Endothelial cell of umbilical vein (primary cell): ENCODE measurements around the gene RASGRF2. TPM values are rescaled to one million over a fixed set of nuclear protein-coding genes. Genes with fewer than 3 reads are reported as not detected.

ENCODE experiments used
- BruUV-seq: library from RNA; stranded (reverse); fragments of 400-500 nt; replicated peaks from 2 replicates; lab custom pipeline; 2021; lab: Mats Ljungman, UMichigan
- CTCF ChIA-PET: fragments of 300-600, 350-600 bp; sonication (Branson Sonifier 250); formaldehyde crosslinking; loops from one replicate; lab custom pipeline; 2021; ENCODE audit warnings: antibody characterized with exemption, inconsistent platforms; lab: Charles Lee
- POLR2A ChIA-PET: fragments of 300-600, 350-600 bp; sonication (Branson Sonifier 250); formaldehyde crosslinking; loops from one replicate; lab custom pipeline; 2021; ENCODE audit warnings: antibody characterized with exemption, inconsistent platforms; lab: Charles Lee
- DNase-seq: peaks from one replicate; pipeline ENCODE4 v3.0.0-alpha.2; 2011; ENCODE audit warnings: low read depth, low spot score
- FAIRE-seq: peaks from 2 replicates; lab custom pipeline; 2011; peaks lifted over from hg19 to GRCh38; lab: Jason Lieb, UNC
- H2AFZ ChIP-seq: 2 replicates; pipeline ENCODE4 v1.6.0; 2012; ENCODE audit warnings: low read depth, low read length, control low read depth, inconsistent platforms
- H3K27ac ChIP-seq: 2 replicates; pipeline ENCODE4 v1.5.1; 2011; ENCODE audit warnings: low read depth, mild to moderate bottlenecking, control low read depth, low read length, moderate library complexity; ENCODE audit not compliant: insufficient read depth
- H3K27me3 ChIP-seq, 2 experiments: 2 replicates each; pipeline versions ENCODE4 v1.6.0 to v1.6.1; 2011; ENCODE audit warnings: low read length in 2 of 2, mixed read lengths in 1 of 2; ENCODE audit not compliant: control insufficient read depth in 2 of 2, insufficient read depth in 2 of 2
- H3K36me3 ChIP-seq, 2 experiments: 2 replicates in 1 of 2; 3 replicates in 1 of 2; pipeline ENCODE4 v1.5.1; 2011; ENCODE audit warnings: low read length in 2 of 2, mild to moderate bottlenecking in 1 of 2, moderate library complexity in 1 of 2; ENCODE audit not compliant: control insufficient read depth in 2 of 2, insufficient read depth in 2 of 2; ENCODE audit errors: extremely low read depth in 1 of 2
- H3K4me1 ChIP-seq: 3 replicates; pipeline ENCODE4 v1.5.1; 2011; ENCODE audit warnings: mild to moderate bottlenecking, low read length; ENCODE audit not compliant: control insufficient read depth, insufficient read depth; ENCODE audit errors: extremely low read depth
- H3K4me2 ChIP-seq: 2 replicates; pipeline ENCODE4 v1.6.1; 2011; ENCODE audit warnings: low read length, control low read depth, mixed read lengths; ENCODE audit not compliant: insufficient read depth
- H3K4me3 ChIP-seq, 3 experiments: fragments of 200-600 bp in 1 of 3; sonication (generic), shearing (Covaris generic) in 1 of 3; replicated peaks in 1 of 3; 2 replicates each; pipeline ENCODE4 v1.5.1; 2011 to 2016; ENCODE audit warnings: control low read depth in 3 of 3, low read length in 3 of 3, mild to moderate bottlenecking in 2 of 3, inconsistent platforms in 1 of 3, low read depth in 1 of 3, moderate library complexity in 1 of 3; ENCODE audit not compliant: insufficient read depth in 1 of 3
- H3K79me2 ChIP-seq: 2 replicates; pipeline ENCODE4 v1.6.0; 2012; ENCODE audit warnings: low read length, inconsistent platforms; ENCODE audit not compliant: control insufficient read depth, insufficient read depth
- H3K9ac ChIP-seq: replicated peaks from 2 replicates; pipeline ENCODE3; 2011; ENCODE audit warnings: low read length, control low read depth; ENCODE audit not compliant: insufficient read depth; ENCODE audit errors: extremely low read depth
- H3K9me1 ChIP-seq: replicated peaks from 3 replicates; pipeline ENCODE4 v1.6.0; 2011; ENCODE audit warnings: mild to moderate bottlenecking, low read length; ENCODE audit not compliant: control insufficient read depth, insufficient read depth; ENCODE audit errors: extremely low read depth
- H3K9me3 ChIP-seq: replicated peaks from 2 replicates; pipeline ENCODE4 v1.5.1; 2012; ENCODE audit warnings: low read length, inconsistent platforms; ENCODE audit not compliant: control insufficient read depth, insufficient read depth
- H4K20me1 ChIP-seq: replicated peaks from 2 replicates; pipeline ENCODE3; 2011; ENCODE audit warnings: mild to moderate bottlenecking, low read length; ENCODE audit not compliant: control insufficient read depth, insufficient read depth; ENCODE audit errors: extremely low read depth
- CTCF ChIP-seq, 2 donors: IDR thresholded peaks; 1 replicate in 1 of 2; 2 replicates in 1 of 2; pipeline ENCODE4 v1.5.1; 2011; ENCODE audit warnings: low read length in 2 of 2, mild to moderate bottlenecking in 2 of 2, moderate library complexity in 2 of 2, control low read depth in 1 of 2, inconsistent platforms in 1 of 2, low read depth in 1 of 2; ENCODE audit not compliant: insufficient read depth in 1 of 2; ENCODE audit errors: extremely low read depth in 1 of 2
- EZH2 ChIP-seq: IDR thresholded peaks from 2 replicates; pipeline ENCODE4 v1.6.1; 2012; ENCODE audit warnings: borderline replicate concordance, low read depth, mild to moderate bottlenecking, moderate library complexity, low read length, inconsistent platforms; ENCODE audit not compliant: severe bottlenecking
- FOS ChIP-seq: IDR thresholded peaks from 2 replicates; pipeline ENCODE4 v1.6.1; 2011; ENCODE audit warnings: mild to moderate bottlenecking, low read length, moderate library complexity, borderline replicate concordance; ENCODE audit not compliant: insufficient read depth
- GATA2 ChIP-seq: IDR thresholded peaks from 2 replicates; pipeline ENCODE4 v1.7.0; 2011; ENCODE audit warnings: low read depth, mild to moderate bottlenecking, moderate library complexity, mixed read lengths, low read length; ENCODE audit not compliant: insufficient read length, insufficient read depth
- JUN ChIP-seq: IDR thresholded peaks from 2 replicates; pipeline ENCODE4 v1.6.1; 2011; ENCODE audit warnings: borderline replicate concordance, low read depth; ENCODE audit not compliant: insufficient read length, insufficient read depth
- MAX ChIP-seq: IDR thresholded peaks from 2 replicates; pipeline ENCODE4 v1.6.1; 2011; ENCODE audit not compliant: insufficient read depth, insufficient read length
- MYC ChIP-seq: IDR thresholded peaks from one replicate; pipeline ENCODE4 v1.6.1; 2011; ENCODE audit warnings: mild to moderate bottlenecking, low read depth, low read length
- POLR2A ChIP-seq: IDR thresholded peaks from 2 replicates; pipeline ENCODE4 v1.6.1; 2012; ENCODE audit warnings: low read depth, mild to moderate bottlenecking, control low read depth, low read length
- POLR2AphosphoS5 ChIP-seq: IDR thresholded peaks from 2 replicates; pipeline ENCODE4 v1.6.1; 2012; ENCODE audit warnings: low read depth, mild to moderate bottlenecking, control low read depth, low read length, moderate library complexity; ENCODE audit not compliant: insufficient read depth
- dilution Hi-C: fragments of 300-500 bp; cut with MboI; formaldehyde crosslinking; loops from one replicate; pipeline ENCODE4 v1.15.0; 2019; ENCODE audit warnings: low sequenced_read_pairs; ENCODE audit not compliant: extremely low pct_ligation_motif_present
- intact Hi-C: fragments of 100-400 bp; cut with micrococcal nuclease; formaldehyde crosslinking; loops from one replicate; pipeline ENCODE4 v1.10.0; 2022
- polyA plus RNA-seq, 4 experiments: library from polyadenylated mRNA; depleted of rRNA in 3 of 4; stranded (reverse) in 3 of 4; unstranded in 1 of 4; fragments of >200 nt; gene quantifications; 2 replicates each; pipeline versions ENCODE4 v1.2.1 to v1.2.3, GENCODE V29; 2011 to 2012; ENCODE audit warnings: missing spikeins in 1 of 4
- total RNA-seq: library from RNA; stranded (reverse); gene quantifications from 2 replicates; pipeline ENCODE4 v1.2.3, GENCODE V29; 2021

Gene RASGRF2
- total and polyA plus RNA-seq, 2 donors (not counting 3 experiments of a cell fraction or from before 2014, with no cell fraction given) = 0.41 to 4.0 TPM

GRCh38 chr5:81209386-81209785 is 249.2 kb downstream of the RASGRF2 start:
- Histone ChIP-seq H4K20me1 (no peaks in the 10 kb centered on the region), H3K4me1 (no peaks in the 10 kb centered on the region), H3K4me2 (no peak overlapping the region), H3K4me3 (no peak overlapping the region), H2AFZ (no peak overlapping the region), H3K36me3 (no peaks in the 10 kb centered on the region), H3K79me2 (no peaks in the 10 kb centered on the region), H3K27ac (no peak overlapping the region), H3K9me1 (no peaks in the 10 kb centered on the region), H3K9me3 (no peaks in the 10 kb centered on the region), H3K9ac (no peak overlapping the region), H3K27me3 (no peaks in the 10 kb centered on the region)
- TF ChIP-seq EZH2 (no peak), JUN (no peak), MYC (no peak), CTCF (IDR thresholded peaks at IDR 0.05; ENCODE audit: extremely low read depth in 1 of 2, insufficient read depth in 1 of 2, low read depth in 1 of 2, low read length in 2 of 2) (no peak), GATA2 (no peak), MAX (no peak), POLR2AphosphoS5 (no peak), FOS (no peak), POLR2A (no peak)
- CTCF ChIA-PET = interaction anchor here (0.9 kb wide), 1 partner anchor 90 kb away, joined by 3 read pairs; no protein-coding TSS in a partner anchor
- BruUV-seq = no TSS peak
- DNase-seq (no peak), FAIRE-seq (no peak)
- dilution Hi-C loops = no loop called here
- intact Hi-C loops = no loop called here
- POLR2A ChIA-PET = no interaction called here
